ENCODE measurements around the gene CMIP.

- no peak for TF ChIP-seq CTCF (conservative IDR thresholded peaks at IDR 0.05; ENCODE audit: low read depth, low read length)
- no peak for TF ChIP-seq EZH2phosphoT487 (IDR thresholded peaks at IDR 0.05; ENCODE audit: borderline replicate concordance, low read length)
- TF ChIP-seq EZH2 (IDR thresholded peaks at IDR 0.05; ENCODE audit: low read length, unreplicated experiment), result no peak
These were observed 165.7 kb downstream of the CMIP start for GRCh38 chr16:81610144-81610842.
